ENCODE data around the gene LAMA5. TPM values are rescaled to one million over a fixed set of nuclear protein-coding genes. Genes with fewer than 3 reads are reported as not detected.

Gene LAMA5
- total RNA-seq, 2 experiments from 2014 or later, result 0.72 to 1.0 TPM

DNA sequence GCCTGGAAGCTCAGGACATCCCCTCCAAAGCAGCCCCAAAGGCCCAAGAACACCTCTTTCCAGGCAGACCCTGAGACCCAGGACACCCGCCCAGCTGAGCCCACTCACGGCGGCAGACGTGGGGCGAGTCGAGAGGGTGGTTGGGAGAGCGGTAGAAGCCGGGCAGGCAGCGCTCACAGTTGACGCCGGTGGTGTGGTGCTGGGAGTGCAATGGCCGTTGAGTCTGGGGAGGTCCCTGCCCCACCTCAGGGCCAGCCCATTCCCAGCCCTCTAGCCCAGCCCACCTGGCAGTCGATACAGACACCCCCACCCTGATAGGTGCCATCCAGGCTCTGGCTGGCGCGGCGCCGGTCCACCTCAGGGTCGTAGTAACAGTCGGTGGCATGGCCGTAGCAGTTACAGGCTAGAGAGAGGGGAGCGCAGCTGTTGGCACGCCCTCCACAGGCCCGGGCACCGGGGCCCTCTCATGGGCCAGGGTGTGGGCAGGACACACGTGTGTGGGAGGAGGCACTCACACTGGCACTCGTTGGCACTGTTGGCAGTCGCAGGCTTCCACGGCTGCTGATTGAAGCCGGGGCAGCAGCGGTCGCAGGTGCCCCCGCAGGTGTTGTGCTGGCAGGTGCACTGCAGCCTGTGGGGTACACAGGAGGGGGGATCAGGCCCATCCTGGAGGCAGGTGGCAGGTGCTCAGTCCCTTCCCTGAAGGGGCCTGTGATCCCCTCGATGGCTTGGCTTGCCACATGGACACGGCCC lies 20.5 kb downstream of the LAMA5 start:
- H3K27me3 Mint-ChIP-seq, result no peaks in the 10 kb centered on the region
- H3K36me3 Mint-ChIP-seq (ENCODE audit: low read depth), result no peaks in the 10 kb centered on the region
- no peak overlapping the region for H3K27ac Mint-ChIP-seq
- no peak overlapping the region for H3K4me3 Mint-ChIP-seq
- ATAC-seq (no peak), DNase-seq (no peak)
- no peaks in the 10 kb centered on the region for H3K4me1 Mint-ChIP-seq
- intact Hi-C loops (cut with DNase I, micrococcal nuclease), result no loop called here
- CTCF ChIA-PET, result no interaction called here
- H3K9me3 Mint-ChIP-seq (ENCODE audit: low read depth), result peaks cover 5% of the 10 kb centered on the region
- POLR2A ChIA-PET, result no interaction called here

DNA sequence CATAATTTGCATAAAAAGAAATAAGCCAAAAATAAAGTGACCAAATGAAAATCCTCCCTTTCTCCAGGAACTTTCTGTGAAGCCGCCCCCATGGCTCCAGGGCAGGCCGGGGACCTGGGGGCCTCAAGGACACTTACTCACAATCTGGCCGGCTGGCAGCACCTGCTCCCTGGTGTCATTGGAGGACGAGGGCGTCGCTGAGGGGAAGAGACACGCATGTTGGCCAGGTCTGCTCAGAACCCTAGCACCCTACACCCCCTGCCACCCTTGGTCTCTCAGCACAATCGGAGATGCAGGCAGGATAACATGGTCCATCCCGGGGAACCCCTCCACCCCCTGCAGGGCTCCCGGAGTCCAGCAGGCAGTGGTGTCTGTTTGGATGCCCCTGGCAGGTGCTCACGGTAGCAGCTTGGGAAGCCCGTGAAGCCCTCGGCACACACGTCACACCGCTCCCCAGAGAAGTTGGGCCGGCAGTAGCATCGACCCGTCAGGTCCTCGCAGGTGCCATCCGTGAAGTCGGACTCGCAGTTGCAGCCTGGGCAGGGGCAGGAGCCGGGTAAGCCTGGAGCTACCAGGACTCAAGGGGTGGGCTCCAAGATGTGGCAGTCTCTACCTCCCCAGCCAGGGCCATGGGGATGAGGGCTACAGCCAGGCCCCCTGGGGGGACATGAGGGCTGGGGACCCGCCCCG lies 21.3 kb downstream of the LAMA5 start:
- ChIA-PET CTCF (no interaction called here), POLR2A (no interaction called here)
- DNase-seq (no peak), ATAC-seq (no peak)
- intact Hi-C loops (cut with DNase I, micrococcal nuclease), result no loop called here
- H3K9me3 Mint-ChIP-seq (ENCODE audit: low read depth), result peaks cover 5% of the 10 kb centered on the region
- no peaks in the 10 kb centered on the region for H3K27me3 Mint-ChIP-seq
- no peaks in the 10 kb centered on the region for H3K4me1 Mint-ChIP-seq
- no peaks in the 10 kb centered on the region for H3K36me3 Mint-ChIP-seq (ENCODE audit: low read depth)
- no peak overlapping the region for H3K4me3 Mint-ChIP-seq
- H3K27ac Mint-ChIP-seq, result no peak overlapping the region

DNA sequence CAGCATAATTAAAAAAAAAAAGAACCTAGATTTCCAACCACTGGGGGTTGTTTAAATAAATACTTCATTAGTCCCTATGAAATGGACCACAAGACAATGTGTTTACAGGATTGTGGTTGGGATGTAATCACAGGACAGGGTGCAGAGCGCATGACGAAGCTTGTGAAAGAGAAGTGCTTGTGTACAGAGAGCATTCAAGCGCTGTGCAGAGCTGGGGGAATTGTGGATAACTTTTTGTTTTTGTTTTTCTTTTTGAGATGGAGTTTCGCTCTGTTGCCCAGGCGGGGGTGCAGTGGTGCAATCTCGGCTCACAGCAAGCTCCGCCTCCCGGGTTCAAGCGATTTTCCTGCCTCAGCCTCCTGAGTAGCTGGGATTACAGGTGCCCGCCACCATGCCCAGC lies 22.3 kb downstream of the LAMA5 start:
- DNase-seq, result no peak
- CTCF ChIA-PET, result no interaction called here
- intact Hi-C loops (cut with DNase I, micrococcal nuclease), result no loop called here
- Mint-ChIP-seq H3K36me3 (ENCODE audit: low read depth) (no peaks in the 10 kb centered on the region), H3K27me3 (peaks cover 3% of the 10 kb centered on the region), H3K4me1 (no peaks in the 10 kb centered on the region), H3K9me3 (ENCODE audit: low read depth) (peaks cover 5% of the 10 kb centered on the region), H3K27ac (no peak overlapping the region), H3K4me3 (no peak overlapping the region)
- POLR2A ChIA-PET, result no interaction called here
- no peak for ATAC-seq

DNA sequence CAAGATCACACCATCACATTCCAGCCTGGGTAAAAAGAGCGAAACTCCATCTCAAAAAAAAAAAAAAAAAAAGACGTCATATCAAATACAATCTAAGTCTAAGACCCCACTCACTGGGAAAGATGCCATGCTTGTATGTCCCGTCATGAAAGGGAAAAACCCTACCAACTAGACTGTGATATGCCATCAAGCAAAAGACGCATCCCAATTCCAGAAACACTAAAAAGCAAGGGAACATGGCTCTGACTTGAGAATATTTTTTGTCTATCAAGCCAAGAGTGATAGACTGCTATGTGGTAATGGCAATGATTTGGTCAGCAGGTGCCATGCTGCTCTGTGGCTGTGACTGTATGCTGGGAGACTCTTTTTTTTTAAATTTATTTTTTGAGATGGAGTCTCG lies 23.0 kb downstream of the LAMA5 start:
- intact Hi-C loops (cut with DNase I, micrococcal nuclease), result no loop called here
- CTCF ChIA-PET, result interaction anchor here (0.7 kb wide), 1 partner anchor 332 kb away, joined by 3 read pairs; no protein-coding TSS in a partner anchor
- H3K4me3 Mint-ChIP-seq, result no peak overlapping the region
- H3K27me3 Mint-ChIP-seq, result peaks cover 7% of the 10 kb centered on the region
- POLR2A ChIA-PET, result no interaction called here
- peaks cover 3% of the 10 kb centered on the region for H3K9me3 Mint-ChIP-seq (ENCODE audit: low read depth)
- H3K36me3 Mint-ChIP-seq (ENCODE audit: low read depth), result no peaks in the 10 kb centered on the region
- no peak for ATAC-seq
- H3K4me1 Mint-ChIP-seq, result no peaks in the 10 kb centered on the region
- no peak overlapping the region for H3K27ac Mint-ChIP-seq
- no peak for DNase-seq

DNA sequence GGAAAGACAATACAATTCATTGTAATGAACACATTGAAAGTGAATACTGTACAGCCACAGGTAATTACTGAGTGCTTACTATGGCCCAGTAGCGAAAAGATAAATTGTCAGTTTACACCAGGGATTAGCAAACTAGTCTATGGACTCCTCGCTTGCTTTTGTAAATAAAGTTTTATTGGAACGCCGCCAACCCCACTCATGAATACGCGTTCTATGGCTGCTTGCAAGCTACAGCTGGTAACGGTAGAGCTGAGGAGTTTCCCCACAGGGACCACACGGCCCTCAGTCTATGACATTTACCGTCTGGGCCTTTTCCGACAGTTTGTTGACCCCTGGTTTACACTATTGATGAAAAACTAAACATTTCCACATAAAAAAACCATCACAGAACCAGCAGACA lies 24.2 kb downstream of the LAMA5 start:
- Mint-ChIP-seq H3K27ac (no peak overlapping the region), H3K27me3 (peaks cover 7% of the 10 kb centered on the region), H3K4me3 (no peak overlapping the region), H3K4me1 (no peaks in the 10 kb centered on the region), H3K36me3 (ENCODE audit: low read depth) (no peaks in the 10 kb centered on the region), H3K9me3 (ENCODE audit: low read depth) (no peaks in the 10 kb centered on the region)
- DNase-seq (no peak), ATAC-seq (no peak)
- intact Hi-C loops (cut with DNase I, micrococcal nuclease), result no loop called here
- ChIA-PET CTCF (no interaction called here), POLR2A (no interaction called here)

DNA sequence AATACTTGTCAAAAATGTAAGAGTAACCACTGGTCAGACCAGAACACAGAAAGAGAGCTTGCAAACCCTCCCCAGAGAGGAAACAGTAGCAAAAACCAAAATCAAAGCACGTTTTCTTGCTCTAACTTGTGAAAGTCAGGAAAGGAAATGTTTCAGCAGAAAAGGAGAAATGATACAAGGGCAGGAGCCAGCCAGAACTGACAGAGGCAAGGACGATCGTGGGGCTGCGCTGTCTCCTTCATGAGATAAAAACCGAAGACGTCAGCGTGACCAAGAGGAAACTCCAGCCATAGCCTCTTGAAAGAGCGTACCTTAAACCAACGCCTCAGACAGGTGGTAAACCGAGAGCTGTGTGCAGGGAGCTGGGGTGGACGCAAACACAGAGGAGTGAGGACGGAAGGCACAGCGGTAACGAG lies 27.5 kb downstream of the LAMA5 start:
- ChIA-PET CTCF (interaction anchor here (0.6 kb wide), 1 partner anchor 78 kb away, joined by 3 read pairs; no protein-coding TSS in a partner anchor), POLR2A (interaction anchor here (0.7 kb wide), 1 partner anchor 23 kb away, joined by 4 read pairs; no protein-coding TSS in a partner anchor)
- Mint-ChIP-seq H3K27me3 (peaks cover 9% of the 10 kb centered on the region), H3K4me3 (no peak overlapping the region), H3K4me1 (no peaks in the 10 kb centered on the region), H3K36me3 (ENCODE audit: low read depth) (no peaks in the 10 kb centered on the region), H3K9me3 (ENCODE audit: low read depth) (no peaks in the 10 kb centered on the region), H3K27ac (no peak overlapping the region)
- DNase-seq, result no peak
- no peak for ATAC-seq
- intact Hi-C loops (cut with DNase I, micrococcal nuclease), result no loop called here

DNA sequence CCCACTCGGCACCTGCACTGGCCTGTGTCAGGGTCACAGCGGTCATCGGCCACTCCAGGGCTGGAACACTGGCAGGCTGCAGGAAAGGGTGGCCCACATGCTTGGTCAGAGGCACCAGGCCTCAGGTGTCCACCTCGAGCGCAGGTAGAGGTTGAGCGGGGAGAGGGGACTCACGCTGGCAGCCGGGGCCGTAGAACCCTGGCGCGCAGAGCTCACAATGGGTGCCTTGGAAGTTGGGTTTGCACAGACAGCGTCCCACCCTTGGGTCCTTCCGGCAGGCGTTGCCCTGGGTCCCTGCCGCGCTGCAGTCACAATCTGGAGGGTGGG lies 28.9 kb downstream of the LAMA5 start:
- Mint-ChIP-seq H3K4me1 (no peaks in the 10 kb centered on the region), H3K27me3 (peaks cover 9% of the 10 kb centered on the region), H3K9me3 (ENCODE audit: low read depth) (no peaks in the 10 kb centered on the region), H3K4me3 (no peak overlapping the region), H3K36me3 (ENCODE audit: low read depth) (no peaks in the 10 kb centered on the region), H3K27ac (no peak overlapping the region)
- DNase-seq (no peak), ATAC-seq (no peak)
- intact Hi-C loops (cut with DNase I, micrococcal nuclease), result no loop called here
- CTCF ChIA-PET, result no interaction called here
- POLR2A ChIA-PET, result no interaction called here

DNA sequence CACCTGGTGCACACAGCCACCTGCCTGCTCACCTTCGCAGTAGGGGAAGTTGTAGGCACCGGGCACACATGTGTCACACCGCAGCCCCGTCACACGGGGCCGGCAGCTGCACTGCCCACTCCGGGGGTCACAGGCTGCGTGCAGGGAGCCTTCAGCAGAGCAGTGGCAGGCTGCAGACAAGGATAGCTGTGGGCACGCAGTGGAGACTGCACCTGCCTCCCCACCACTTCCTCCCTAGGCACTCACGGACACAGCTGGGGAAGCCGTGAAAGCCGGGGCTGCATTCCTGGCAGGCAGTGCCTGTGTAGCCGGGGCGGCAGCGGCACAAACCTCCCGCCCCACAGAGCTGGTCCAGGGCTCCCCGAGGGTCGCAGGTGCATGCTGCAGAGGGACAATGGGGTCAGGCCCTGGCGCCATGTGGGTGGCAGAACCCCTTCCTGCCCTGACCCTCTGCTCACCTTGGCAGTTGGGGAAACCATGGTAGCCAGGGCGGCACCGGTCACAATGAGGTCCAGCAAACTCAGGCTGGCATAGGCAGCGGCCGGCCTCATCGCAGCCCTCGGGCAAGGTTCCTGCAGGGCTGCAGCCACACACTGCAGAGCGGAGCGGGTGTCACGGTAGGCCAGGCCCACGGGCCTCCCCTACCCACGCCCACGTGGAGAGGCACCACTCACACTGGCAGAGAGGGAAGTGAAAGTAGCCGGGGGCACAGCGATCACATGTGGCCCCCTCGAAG lies 29.4 kb downstream of the LAMA5 start:
- Mint-ChIP-seq H3K4me1 (no peaks in the 10 kb centered on the region), H3K9me3 (ENCODE audit: low read depth) (no peaks in the 10 kb centered on the region), H3K27ac (no peak overlapping the region), H3K36me3 (ENCODE audit: low read depth) (no peaks in the 10 kb centered on the region), H3K27me3 (peaks cover 9% of the 10 kb centered on the region), H3K4me3 (no peak overlapping the region)
- intact Hi-C loops (cut with DNase I, micrococcal nuclease), result no loop called here
- CTCF ChIA-PET, result no interaction called here
- no peak for ATAC-seq
- POLR2A ChIA-PET, result no interaction called here
- DNase-seq, result no peak

DNA sequence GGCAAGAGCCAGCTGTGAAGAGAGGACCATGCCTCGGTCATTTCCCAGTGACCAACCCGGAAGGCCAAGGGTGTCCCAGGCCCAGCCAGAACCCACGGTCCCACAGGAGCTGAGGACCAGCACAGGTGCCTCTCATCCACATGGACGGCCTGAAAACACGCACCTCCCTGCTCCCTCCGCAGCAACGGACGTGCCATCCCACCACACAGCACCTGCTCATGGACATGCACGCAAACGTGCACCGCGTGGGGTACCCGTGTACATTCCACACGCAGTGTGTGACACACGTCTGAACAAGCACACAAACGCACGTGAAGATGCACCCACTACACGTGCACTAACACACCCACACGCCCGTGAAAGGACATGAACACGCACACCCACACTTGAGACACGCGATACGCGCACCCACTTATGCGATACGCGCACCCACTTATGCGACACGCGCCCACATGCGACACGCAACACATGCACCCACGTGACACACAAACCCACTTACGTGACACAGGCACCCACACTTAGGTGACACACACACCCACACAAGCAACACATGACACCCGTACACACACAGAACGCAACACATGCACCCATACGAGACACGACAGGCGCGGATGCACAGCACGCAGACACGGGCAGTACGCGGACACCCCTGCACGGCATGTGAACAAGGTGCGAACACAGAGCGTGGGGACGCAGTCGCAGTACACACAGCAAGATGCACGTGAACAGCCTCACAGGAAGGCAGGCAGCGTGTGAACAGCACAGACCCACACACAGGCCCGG lies 30.1 kb downstream of the LAMA5 start:
- no peaks in the 10 kb centered on the region for H3K4me1 Mint-ChIP-seq
- peaks cover 9% of the 10 kb centered on the region for H3K27me3 Mint-ChIP-seq
- intact Hi-C loops (cut with DNase I, micrococcal nuclease), result no loop called here
- no peak overlapping the region for H3K27ac Mint-ChIP-seq
- DNase-seq (no peak), ATAC-seq (no peak)
- CTCF ChIA-PET, result interaction anchor here (0.5 kb wide), 1 partner anchor 73 kb away, joined by 3 read pairs; no protein-coding TSS in a partner anchor
- no peaks in the 10 kb centered on the region for H3K36me3 Mint-ChIP-seq (ENCODE audit: low read depth)
- H3K9me3 Mint-ChIP-seq (ENCODE audit: low read depth), result no peaks in the 10 kb centered on the region
- POLR2A ChIA-PET, result no interaction called here
- no peak overlapping the region for H3K4me3 Mint-ChIP-seq

DNA sequence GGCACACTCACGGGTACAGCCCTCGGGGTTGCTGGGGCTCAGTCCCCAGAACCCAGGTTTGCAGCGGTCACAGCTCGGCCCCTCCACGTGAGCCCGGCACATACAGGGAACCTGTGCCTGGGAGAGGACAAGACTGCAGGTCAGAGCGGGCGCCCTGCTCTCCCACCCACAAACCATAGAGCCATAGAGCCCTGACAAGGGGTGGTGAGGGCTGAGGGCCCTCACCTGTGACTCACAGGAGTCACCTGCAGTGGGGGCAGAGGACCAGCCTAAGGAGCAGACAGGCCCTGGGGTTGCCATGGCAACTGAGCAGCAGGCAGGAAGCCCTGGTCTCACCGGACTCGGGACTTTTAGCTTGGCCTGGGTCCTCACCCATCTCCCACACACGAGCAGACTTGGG lies 30.8 kb downstream of the LAMA5 start:
- ChIA-PET CTCF (interaction anchor here (0.5 kb wide), 1 partner anchor 74 kb away, joined by 3 read pairs; no protein-coding TSS in a partner anchor), POLR2A (no interaction called here)
- Mint-ChIP-seq H3K4me3 (no peak overlapping the region), H3K27me3 (peaks cover 9% of the 10 kb centered on the region), H3K9me3 (ENCODE audit: low read depth) (no peaks in the 10 kb centered on the region), H3K4me1 (no peaks in the 10 kb centered on the region), H3K36me3 (ENCODE audit: low read depth) (no peaks in the 10 kb centered on the region), H3K27ac (no peak overlapping the region)
- intact Hi-C loops (cut with DNase I, micrococcal nuclease), result no loop called here
- ATAC-seq (no peak), DNase-seq (no peak)

DNA sequence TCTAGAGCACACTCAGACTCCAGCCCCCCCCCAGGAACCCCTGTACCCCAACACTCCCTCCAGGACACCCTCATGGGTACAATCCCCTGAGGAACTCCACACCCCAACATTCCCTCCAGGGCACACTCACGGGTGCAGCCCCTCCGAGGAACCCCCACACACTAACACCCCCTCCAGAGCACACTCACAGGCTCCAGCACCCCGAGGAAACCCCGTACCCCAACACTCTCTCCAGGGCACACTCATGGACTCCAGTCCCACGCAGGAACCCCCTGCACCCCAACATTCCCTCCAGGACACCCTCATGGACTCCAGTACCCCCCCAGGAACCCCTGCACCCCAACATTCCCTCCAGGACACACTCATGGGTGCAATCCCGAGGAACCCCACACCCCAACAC lies 31.6 kb downstream of the LAMA5 start:
- DNase-seq (no peak), ATAC-seq (no peak)
- Mint-ChIP-seq H3K36me3 (ENCODE audit: low read depth) (no peaks in the 10 kb centered on the region), H3K27ac (no peak overlapping the region), H3K4me3 (no peak overlapping the region), H3K27me3 (peaks cover 9% of the 10 kb centered on the region), H3K4me1 (no peaks in the 10 kb centered on the region), H3K9me3 (ENCODE audit: low read depth) (no peaks in the 10 kb centered on the region)
- intact Hi-C loops (cut with DNase I, micrococcal nuclease), result no loop called here
- ChIA-PET CTCF (no interaction called here), POLR2A (no interaction called here)
